ENCODE measurements around the gene LGALS4.
"Not testable (repeated sequence)": the region's sequence is repeated elsewhere in the genome, so short reads cannot be mapped to it uniquely, and the experiment has no call there.

Gene LGALS4

DNA sequence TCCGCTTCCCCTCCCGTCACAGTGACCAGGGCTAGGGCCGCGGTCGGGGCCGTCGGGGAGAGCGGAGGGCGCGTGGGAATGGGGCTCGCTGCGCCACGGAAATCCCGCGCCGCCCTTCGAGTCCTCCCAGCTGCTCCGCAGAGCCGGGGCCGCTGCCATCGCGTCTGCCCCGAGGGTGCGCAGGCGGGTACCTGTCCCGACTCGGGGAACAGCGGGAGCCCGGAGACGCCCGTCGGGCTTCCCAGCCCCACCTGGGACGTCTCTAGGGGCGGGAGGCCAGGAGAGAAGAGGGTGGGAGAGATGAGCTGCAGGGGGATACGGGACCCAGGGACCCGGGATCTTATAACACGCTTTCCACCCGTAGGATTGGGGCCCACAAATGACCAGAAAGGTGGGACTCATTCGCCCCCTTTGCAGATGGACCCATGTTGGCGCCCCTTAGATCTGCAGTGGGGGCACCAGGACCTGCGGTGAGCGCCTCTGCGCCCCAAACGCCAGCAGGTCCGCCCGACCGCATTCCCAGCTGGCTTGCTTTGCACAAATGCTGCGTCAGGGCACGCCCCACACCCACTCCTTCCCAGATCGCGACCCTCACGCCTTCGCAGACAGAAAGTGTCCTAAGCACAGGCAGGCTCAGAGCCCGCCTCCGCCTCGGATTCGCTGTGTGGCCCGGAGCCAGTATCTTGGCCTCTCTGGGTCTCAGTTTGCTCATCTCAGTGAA lies 42.4 kb downstream of the LGALS4 start:
- not testable (repeated sequence) for DNase-seq (ENCODE audit: low spot score)

GRCh38 chr19:38769635-38770211 lies 43.0 kb downstream of the LGALS4 start:
- no peak for DNase-seq (ENCODE audit: low spot score)

DNA sequence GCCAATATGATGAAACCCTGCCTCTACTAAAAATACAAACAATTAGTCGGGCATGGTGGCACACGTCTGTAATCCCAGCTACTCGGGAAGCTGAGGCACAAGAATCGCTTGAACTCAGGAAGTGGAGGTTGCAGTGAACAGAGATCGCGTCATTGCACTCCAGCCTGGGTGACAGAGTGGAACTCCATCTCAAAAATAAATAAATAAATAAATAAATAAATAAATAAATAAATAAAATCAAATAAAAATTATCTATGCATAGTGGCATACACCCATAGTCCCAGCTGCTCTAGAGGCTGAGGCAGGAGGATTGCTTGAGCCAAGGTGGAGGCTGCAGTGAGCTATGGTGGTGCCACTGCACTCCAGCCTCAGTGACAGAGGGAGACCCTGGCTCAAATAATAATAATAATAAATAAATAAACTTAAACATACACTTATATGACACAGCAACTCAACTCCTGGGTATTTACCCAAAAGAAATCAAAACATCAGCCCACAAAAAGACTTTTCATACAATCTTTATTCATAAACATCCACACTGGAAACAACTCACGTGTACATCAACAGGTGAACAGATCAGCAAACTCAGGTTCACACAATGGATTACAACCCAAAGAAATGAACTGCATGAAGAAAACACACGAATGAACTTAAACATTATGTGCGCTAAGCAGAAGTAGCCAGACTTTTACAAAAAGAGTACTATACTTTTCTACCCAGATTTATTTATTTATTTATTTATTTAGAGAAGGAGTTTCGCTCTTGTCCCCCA lies 46.3 kb downstream of the LGALS4 start:
- no peak for DNase-seq (ENCODE audit: low spot score)

- DNase-seq (ENCODE audit: low spot score), result no peak
Observed at GRCh38 chr19:38765214-38765613, 47.5 kb downstream of the LGALS4 start.

- no peak for DNase-seq (ENCODE audit: low spot score)
Observed at GRCh38 chr19:38763795-38764220, 48.9 kb downstream of the LGALS4 start.

- not testable (repeated sequence) for DNase-seq (ENCODE audit: low spot score)
Observed at GRCh38 chr19:38761884-38762389, 50.8 kb downstream of the LGALS4 start.

GRCh38 chr19:38760805-38761517 lies 51.8 kb downstream of the LGALS4 start:
- DNase-seq (ENCODE audit: low spot score), result not testable (repeated sequence)

DNA sequence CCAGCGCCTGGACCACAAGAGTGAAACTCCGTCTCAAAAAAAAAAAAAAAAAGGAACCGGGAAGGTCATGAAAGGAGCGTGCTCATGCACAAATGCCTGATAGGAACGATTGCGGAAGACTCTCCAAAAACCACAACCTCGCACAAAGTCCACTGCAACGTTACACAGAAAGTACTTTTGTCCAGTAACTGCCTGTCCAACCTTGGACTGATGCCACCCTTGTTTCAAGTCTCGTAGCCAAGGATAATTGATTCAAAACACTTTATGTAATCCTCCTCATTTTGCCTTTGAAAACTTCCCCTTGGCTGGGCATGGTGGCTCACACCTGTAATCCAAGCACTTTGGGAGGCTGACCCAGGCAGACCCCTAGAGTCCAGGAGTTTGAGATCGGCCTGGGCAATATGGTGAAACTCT lies 53.1 kb downstream of the LGALS4 start:
- DNase-seq (ENCODE audit: low spot score), result no peak

- DNase-seq (ENCODE audit: low spot score), result not testable (repeated sequence)
Observed at GRCh38 chr19:38754196-38754595, 58.5 kb downstream of the LGALS4 start.

GRCh38 chr19:38753783-38754182 lies 59.0 kb downstream of the LGALS4 start:
- DNase-seq (ENCODE audit: low spot score), result not testable (repeated sequence)
